ENCODE data around the gene SOCS3. TPM values are rescaled to one million over a fixed set of nuclear protein-coding genes. Genes with fewer than 3 reads are reported as not detected.

SOCS3 gene
- total and polyA plus RNA-seq, 4 donors = 5.6 to 70.3 (median 11.8) TPM

DNA sequence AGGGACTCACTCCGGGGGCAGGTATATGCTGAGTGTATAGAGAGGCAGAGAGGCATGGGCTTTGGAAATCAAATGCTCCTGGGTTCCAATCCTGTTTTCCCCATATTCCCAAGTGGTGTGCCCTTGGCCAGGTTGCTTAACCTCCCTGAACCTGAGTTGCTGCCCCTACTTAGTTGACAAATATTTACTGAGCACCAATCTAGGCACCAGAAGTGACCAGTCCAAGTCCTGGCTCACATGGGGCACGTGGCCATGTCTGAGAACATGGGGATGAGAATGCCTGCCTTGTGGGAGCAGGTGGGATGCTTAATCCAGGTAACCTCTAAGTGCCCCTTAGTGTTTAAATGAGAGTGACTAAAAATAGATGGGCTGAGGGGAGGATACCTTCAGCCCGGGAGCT lies 4.2 kb downstream of the SOCS3 start:
- peak in 1 of 6 donors; percentile 16 for DNase-seq (ENCODE audit: low read depth in 4 of 6, low spot score in 6 of 6)
- peaks cover 63% of the 10 kb centered on the region for H3K4me1 ChIP-seq (ENCODE audit: control insufficient read depth, insufficient read depth, low read length)
- 72% methylated on average over 3 of the region's 3 CpGs for WGBS (ENCODE audit: insufficient coverage)
- no peak overlapping the region for H3K4me3 ChIP-seq (ENCODE audit: low read depth, low read length)
- H3K27me3 ChIP-seq (ENCODE audit: control insufficient read depth, insufficient read depth, low read length) = peaks cover 26% of the 10 kb centered on the region
- H3K27ac ChIP-seq (ENCODE audit: low read depth, low read length) = no peak overlapping the region
- peaks cover 18% of the 10 kb centered on the region for H3K36me3 ChIP-seq (ENCODE audit: control insufficient read depth, insufficient read depth, low read length)
- no peaks in the 10 kb centered on the region for H3K9me3 ChIP-seq (ENCODE audit: control insufficient read depth, insufficient read depth, low read length)

DNA sequence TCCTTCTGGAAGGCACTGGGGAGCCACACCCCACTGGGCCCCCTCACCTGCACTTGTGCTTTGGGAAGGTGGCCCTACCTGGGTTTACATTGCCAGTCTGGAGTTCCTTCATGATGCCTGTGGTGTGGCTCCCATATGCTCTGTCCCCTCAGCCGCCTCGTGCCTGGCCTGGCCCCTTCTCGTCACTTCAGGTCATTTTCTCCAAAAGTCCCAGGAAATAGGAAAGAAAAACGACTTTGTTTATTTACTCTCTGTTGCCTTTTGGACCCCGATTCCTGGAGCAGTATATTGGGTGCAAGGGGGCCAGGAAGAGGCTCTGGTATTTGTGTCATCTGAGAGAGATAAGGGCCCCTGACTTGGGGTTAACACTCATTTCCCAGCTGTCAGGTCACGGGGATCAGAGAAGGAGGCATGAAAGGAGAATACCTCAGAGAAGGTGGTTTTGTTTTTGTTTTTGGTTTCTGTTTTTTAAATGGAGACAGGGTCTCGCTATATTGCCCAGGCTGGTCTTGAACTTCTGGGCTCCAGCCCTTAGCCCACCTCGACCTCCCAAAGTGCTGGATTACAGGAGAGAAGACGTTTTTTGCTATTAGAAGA lies 4.7 kb downstream of the SOCS3 start:
- H3K27me3 ChIP-seq (ENCODE audit: control insufficient read depth, insufficient read depth, low read length) = peaks cover 22% of the 10 kb centered on the region
- peaks cover 18% of the 10 kb centered on the region for H3K36me3 ChIP-seq (ENCODE audit: control insufficient read depth, insufficient read depth, low read length)
- peaks cover 58% of the 10 kb centered on the region for H3K4me1 ChIP-seq (ENCODE audit: control insufficient read depth, insufficient read depth, low read length)
- no peaks in the 10 kb centered on the region for H3K9me3 ChIP-seq (ENCODE audit: control insufficient read depth, insufficient read depth, low read length)
- WGBS (ENCODE audit: insufficient coverage) = 81% methylated on average over 8 of the region's 9 CpGs
- no peak overlapping the region for H3K27ac ChIP-seq (ENCODE audit: low read depth, low read length)
- no peak for DNase-seq (ENCODE audit: low read depth in 4 of 6, low spot score in 6 of 6)
- no peak overlapping the region for H3K4me3 ChIP-seq (ENCODE audit: low read depth, low read length)

DNA sequence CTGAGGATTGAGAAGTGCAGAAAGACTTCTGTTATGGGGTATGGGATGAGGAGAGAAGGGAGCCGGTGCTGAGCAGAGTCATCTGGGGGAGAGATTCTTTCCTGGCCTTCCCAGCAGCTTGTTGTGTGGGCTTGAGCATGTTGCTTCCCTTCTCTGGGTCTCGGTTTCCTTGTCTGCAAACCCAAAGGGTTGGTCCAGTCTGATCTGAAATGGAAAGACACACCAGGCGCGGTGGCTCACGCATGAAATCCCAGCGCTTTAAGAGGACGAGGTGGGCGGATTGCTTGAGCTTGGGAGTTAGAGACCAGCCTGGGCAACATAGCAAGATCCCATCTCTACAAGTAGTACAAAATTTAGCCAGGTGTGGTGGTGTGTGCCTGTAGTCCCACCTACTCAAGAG lies 6.0 kb downstream of the SOCS3 start:
- H3K9me3 ChIP-seq (ENCODE audit: control insufficient read depth, insufficient read depth, low read length) = no peaks in the 10 kb centered on the region
- 91% methylated on average over 1 of the region's 8 CpGs for WGBS (ENCODE audit: insufficient coverage)
- peaks cover 16% of the 10 kb centered on the region for H3K27me3 ChIP-seq (ENCODE audit: control insufficient read depth, insufficient read depth, low read length)
- H3K36me3 ChIP-seq (ENCODE audit: control insufficient read depth, insufficient read depth, low read length) = peaks cover 18% of the 10 kb centered on the region
- no peak overlapping the region for H3K4me3 ChIP-seq (ENCODE audit: low read depth, low read length)
- peak overlapping the region; percentile 88 for H3K27ac ChIP-seq (ENCODE audit: low read depth, low read length)
- DNase-seq (ENCODE audit: low read depth in 4 of 6, low spot score in 6 of 6) = no peak
- H3K4me1 ChIP-seq (ENCODE audit: control insufficient read depth, insufficient read depth, low read length) = peaks cover 52% of the 10 kb centered on the region

DNA sequence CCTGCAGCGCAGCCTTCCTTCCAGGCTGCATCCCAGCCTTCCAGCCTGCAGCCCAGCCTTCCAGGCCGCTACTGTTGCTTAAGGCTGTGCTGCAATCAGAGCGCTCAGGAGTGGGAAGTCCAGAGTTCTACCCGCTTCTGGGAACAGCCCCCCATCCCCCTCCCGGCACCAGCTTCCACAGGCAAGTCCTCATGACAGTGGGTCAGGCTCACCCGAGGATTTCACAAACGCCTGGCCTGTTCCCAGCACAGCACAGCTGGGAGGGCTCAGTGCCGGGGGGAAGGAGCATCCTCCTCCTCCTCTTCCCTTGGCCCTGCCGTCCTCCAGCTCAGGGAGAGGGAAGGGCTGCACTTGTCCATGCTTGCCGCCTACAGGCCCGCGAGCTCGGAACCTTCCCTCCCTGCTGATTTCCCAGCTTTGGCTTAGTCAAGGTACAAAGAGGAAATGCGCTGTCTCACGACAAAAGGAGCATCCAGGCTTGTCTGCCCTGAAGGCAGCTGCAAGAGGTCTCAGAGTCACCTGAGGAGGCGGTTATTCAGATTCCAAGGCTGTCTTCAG lies 8.3 kb downstream of the SOCS3 start:
- peaks cover 33% of the 10 kb centered on the region for H3K4me1 ChIP-seq (ENCODE audit: control insufficient read depth, insufficient read depth, low read length)
- H3K4me3 ChIP-seq (ENCODE audit: low read depth, low read length) = no peak overlapping the region
- H3K9me3 ChIP-seq (ENCODE audit: control insufficient read depth, insufficient read depth, low read length) = no peaks in the 10 kb centered on the region
- peak overlapping the region; percentile 78 for H3K27ac ChIP-seq (ENCODE audit: low read depth, low read length)
- no peaks in the 10 kb centered on the region for H3K27me3 ChIP-seq (ENCODE audit: control insufficient read depth, insufficient read depth, low read length)
- peaks cover 2% of the 10 kb centered on the region for H3K36me3 ChIP-seq (ENCODE audit: control insufficient read depth, insufficient read depth, low read length)
- 33% methylated on average over 15 of the region's 16 CpGs for WGBS (ENCODE audit: insufficient coverage)
- DNase-seq (ENCODE audit: low read depth in 4 of 6, low spot score in 6 of 6) = peak in 2 of 6 donors; percentile 37 to 85

DNA sequence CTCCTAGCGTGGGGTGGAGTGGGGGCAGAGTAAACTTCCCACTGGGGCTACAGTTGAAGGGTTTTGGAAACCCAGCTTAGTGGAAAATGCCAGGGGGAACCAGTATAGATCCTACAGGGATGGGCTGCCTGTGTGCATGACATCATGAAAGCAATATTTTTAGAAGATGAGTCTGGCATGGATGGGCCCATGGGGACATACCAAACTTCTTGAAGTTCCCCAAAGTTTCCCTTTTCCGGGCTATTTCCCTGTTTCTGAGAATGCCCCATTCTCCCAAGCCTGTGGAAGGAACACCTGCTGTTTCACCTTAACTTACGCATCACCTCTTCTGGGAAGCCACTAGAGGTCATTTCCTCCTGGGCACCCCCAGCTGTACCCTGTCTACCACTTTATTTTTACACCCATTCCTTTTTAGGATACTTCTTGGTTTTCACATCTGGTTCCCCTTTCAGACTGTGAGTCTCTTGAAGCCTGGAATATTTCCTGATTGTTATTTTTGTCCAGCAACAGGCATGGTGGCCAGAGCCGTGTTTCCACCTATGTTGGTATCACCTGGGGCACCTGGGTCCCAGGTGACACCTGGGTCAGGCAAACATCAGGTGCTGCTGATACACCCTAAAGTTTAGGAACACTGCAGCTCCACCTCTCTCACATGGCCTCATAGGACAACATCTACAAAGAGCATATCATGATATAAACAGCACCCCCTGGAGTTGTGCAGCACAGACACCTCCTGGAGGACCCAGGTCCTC lies 9.8 kb downstream of the SOCS3 start:
- Histone ChIP-seq H3K27me3 (ENCODE audit: control insufficient read depth, insufficient read depth, low read length) (peaks cover 3% of the 10 kb centered on the region), H3K4me1 (ENCODE audit: control insufficient read depth, insufficient read depth, low read length) (peaks cover 26% of the 10 kb centered on the region), H3K27ac (ENCODE audit: low read depth, low read length) (no peak overlapping the region), H3K9me3 (ENCODE audit: control insufficient read depth, insufficient read depth, low read length) (no peaks in the 10 kb centered on the region), H3K4me3 (ENCODE audit: low read depth, low read length) (no peak overlapping the region), H3K36me3 (ENCODE audit: control insufficient read depth, insufficient read depth, low read length) (peaks cover 2% of the 10 kb centered on the region)
- 91% methylated on average over 4 of the region's 4 CpGs for WGBS (ENCODE audit: insufficient coverage)
- DNase-seq (ENCODE audit: low read depth in 4 of 6, low spot score in 6 of 6) = no peak

DNA sequence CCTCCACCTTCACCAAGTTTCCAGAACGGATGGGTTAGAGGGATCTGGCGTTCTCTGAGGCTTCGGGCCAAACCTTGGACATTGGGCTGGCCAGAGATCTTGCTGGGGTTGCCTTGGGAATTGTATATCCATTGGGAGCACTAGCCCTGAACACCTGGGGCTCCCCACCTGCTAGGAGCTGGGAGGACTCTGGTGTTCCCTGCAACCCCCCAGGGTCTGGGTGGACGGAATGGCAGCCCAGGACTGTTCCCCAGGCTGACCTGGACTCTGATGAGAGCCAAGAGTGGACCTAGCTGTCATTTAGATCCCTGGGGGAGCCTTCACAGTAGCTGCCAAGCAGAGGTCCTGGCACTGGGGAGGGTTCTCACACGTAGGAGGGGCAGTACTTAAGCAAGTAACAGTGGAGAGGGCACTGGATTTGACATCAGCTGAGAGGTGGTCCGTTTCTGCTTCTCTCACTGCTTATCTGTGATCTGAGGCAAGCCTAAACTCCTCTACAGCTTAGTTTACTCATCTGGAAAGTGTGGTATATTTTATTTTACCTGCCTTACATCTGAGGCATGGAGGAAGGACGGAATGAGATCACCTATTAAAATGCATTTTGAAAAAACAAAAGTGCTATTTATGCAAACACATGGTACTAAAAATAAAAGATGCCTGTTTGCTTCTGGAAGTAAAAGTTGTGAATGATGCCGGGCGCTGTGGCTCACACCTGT lies 11.7 kb downstream of the SOCS3 start:
- Histone ChIP-seq H3K4me3 (ENCODE audit: low read depth, low read length) (no peak overlapping the region), H3K27ac (ENCODE audit: low read depth, low read length) (no peak overlapping the region), H3K9me3 (ENCODE audit: control insufficient read depth, insufficient read depth, low read length) (no peaks in the 10 kb centered on the region), H3K27me3 (ENCODE audit: control insufficient read depth, insufficient read depth, low read length) (peaks cover 3% of the 10 kb centered on the region), H3K36me3 (ENCODE audit: control insufficient read depth, insufficient read depth, low read length) (no peaks in the 10 kb centered on the region), H3K4me1 (ENCODE audit: control insufficient read depth, insufficient read depth, low read length) (peaks cover 30% of the 10 kb centered on the region)
- 85% methylated on average over 4 of the region's 9 CpGs for WGBS (ENCODE audit: insufficient coverage)
- DNase-seq (ENCODE audit: low read depth in 4 of 6, low spot score in 6 of 6) = no peak

DNA sequence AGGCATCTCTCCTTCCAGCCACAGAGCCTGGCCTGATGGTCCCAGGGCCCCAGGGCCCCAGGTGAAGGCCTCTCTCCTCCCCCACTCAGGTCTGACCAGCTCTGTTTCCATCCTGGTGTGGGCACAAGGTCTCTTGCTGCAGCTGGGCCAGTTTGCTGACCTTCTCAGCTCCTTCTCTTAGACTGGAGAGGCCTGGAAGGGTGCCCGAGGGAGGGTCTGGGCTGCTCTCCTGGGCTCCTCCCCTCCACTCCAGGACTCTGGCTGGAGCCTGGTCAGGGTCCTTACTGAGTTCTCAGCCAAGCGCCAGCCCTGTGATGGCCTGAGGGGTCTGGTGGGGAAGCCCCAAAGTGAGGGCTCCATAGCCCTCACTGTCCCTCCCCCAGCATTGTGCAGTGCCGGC lies 12.4 kb downstream of the SOCS3 start:
- 88% methylated on average over 3 of the region's 3 CpGs for WGBS (ENCODE audit: insufficient coverage)
- Histone ChIP-seq H3K36me3 (ENCODE audit: control insufficient read depth, insufficient read depth, low read length) (no peaks in the 10 kb centered on the region), H3K27ac (ENCODE audit: low read depth, low read length) (no peak overlapping the region), H3K27me3 (ENCODE audit: control insufficient read depth, insufficient read depth, low read length) (peaks cover 3% of the 10 kb centered on the region), H3K9me3 (ENCODE audit: control insufficient read depth, insufficient read depth, low read length) (no peaks in the 10 kb centered on the region), H3K4me3 (ENCODE audit: low read depth, low read length) (no peak overlapping the region), H3K4me1 (ENCODE audit: control insufficient read depth, insufficient read depth, low read length) (peaks cover 32% of the 10 kb centered on the region)
- DNase-seq (ENCODE audit: low read depth in 4 of 6, low spot score in 6 of 6) = no peak

DNA sequence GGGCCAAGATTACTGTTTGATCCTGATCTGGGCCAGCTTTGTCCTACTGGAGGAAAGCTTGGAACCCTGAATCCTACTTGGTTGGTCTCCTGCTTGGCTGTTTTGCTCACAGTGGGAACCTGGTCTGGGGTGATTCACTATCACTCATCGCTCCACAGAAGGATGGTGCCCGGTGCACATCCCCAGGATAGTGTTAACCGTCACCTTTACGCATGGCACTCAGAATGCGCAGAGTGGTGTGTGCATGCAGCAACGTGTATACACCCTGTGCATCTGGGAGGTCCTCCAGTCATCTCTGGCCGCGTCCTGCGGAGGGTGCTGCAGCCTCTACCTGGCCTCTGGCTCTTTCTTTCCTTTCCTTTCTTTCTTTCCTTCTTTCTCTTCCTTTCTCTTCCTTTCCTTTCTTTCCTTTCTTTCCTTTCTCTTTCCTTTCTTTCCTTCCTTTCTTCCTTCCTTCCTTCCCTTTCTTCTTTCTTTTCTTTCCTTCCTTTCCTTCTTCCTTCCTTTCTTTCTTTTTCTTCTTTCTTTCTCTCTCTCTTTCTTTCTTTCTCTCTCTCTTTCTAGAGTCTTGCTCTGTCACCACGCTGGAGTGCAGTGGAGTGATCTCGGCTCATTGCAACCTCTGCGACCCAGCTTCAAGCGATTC lies 13.1 kb downstream of the SOCS3 start:
- WGBS (ENCODE audit: insufficient coverage) = 88% methylated on average over 10 of the region's 13 CpGs

DNA sequence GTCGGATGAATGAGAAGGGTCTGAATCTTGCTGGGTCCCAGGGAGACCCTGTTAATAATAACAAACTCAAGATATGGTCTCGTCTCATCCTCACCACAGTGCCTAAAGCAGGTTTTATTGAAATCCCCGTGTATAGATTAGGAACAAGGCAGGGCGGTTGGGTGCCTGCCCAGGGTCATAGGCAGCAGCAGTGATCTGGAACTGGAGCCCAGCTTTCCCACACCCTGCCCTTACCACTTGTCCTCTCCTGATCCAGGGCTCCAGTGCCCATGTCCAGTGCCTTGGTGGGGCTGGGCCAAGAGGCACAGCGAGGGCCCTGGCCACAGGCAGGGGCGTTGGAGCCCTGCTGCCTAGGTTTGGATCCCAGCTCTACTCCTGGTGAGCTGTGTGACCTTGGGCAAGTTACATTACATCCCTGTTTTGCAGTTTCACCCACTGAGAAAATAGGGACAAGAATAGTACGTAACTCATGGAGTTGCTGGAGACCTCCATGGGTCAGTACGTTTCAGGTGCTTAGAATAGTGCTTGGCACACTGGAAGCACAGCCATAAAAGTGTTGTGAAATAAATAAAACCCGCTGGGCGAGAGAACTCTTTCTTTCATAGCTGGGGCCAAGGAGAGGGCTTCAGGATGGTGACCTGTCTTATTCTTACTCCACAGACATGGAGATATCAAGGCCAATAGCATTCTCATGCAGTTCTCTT lies 13.9 kb downstream of the SOCS3 start:
- Histone ChIP-seq H3K9me3 (ENCODE audit: control insufficient read depth, insufficient read depth, low read length) (no peaks in the 10 kb centered on the region), H3K27me3 (ENCODE audit: control insufficient read depth, insufficient read depth, low read length) (peaks cover 3% of the 10 kb centered on the region), H3K36me3 (ENCODE audit: control insufficient read depth, insufficient read depth, low read length) (no peaks in the 10 kb centered on the region), H3K4me3 (ENCODE audit: low read depth, low read length) (no peak overlapping the region), H3K4me1 (ENCODE audit: control insufficient read depth, insufficient read depth, low read length) (peaks cover 22% of the 10 kb centered on the region), H3K27ac (ENCODE audit: low read depth, low read length) (no peak overlapping the region)
- no peak for DNase-seq (ENCODE audit: low read depth in 4 of 6, low spot score in 6 of 6)
- 95% methylated on average over 9 of the region's 10 CpGs for WGBS (ENCODE audit: insufficient coverage)

More for the DNA sequence above, 13.1 kb downstream of the SOCS3 start:
- H3K4me1 ChIP-seq (ENCODE audit: control insufficient read depth, insufficient read depth, low read length) = peaks cover 29% of the 10 kb centered on the region
- no peak for DNase-seq (ENCODE audit: low read depth in 4 of 6, low spot score in 6 of 6)
- no peaks in the 10 kb centered on the region for H3K9me3 ChIP-seq (ENCODE audit: control insufficient read depth, insufficient read depth, low read length)
- no peaks in the 10 kb centered on the region for H3K36me3 ChIP-seq (ENCODE audit: control insufficient read depth, insufficient read depth, low read length)
- H3K4me3 ChIP-seq (ENCODE audit: low read depth, low read length) = no peak overlapping the region
- no peak overlapping the region for H3K27ac ChIP-seq (ENCODE audit: low read depth, low read length)
- H3K27me3 ChIP-seq (ENCODE audit: control insufficient read depth, insufficient read depth, low read length) = peaks cover 3% of the 10 kb centered on the region

All from spinal cord (tissue), 10 donors.